ENCODE data around the gene RGS9.

RGS9 gene

GRCh38 chr17:65259281-65259680, 122.1 kb downstream of the RGS9 start:
- DNase-seq = no peak

GRCh38 chr17:65259696-65260485, 122.7 kb downstream of the RGS9 start:
- no peak for DNase-seq

GRCh38 chr17:65260626-65261025, 123.5 kb downstream of the RGS9 start:
- no peak for DNase-seq

GRCh38 chr17:65261152-65261551, 124.0 kb downstream of the RGS9 start:
- no peak for DNase-seq

- DNase-seq = no peak
Observed at GRCh38 chr17:65261682-65262636, 124.8 kb downstream of the RGS9 start.

- no peak for DNase-seq
Observed at GRCh38 chr17:65265276-65265675, 128.1 kb downstream of the RGS9 start.

GRCh38 chr17:65268832-65269231, 131.7 kb downstream of the RGS9 start:
- no peak for DNase-seq

- no peak for DNase-seq
Observed at GRCh38 chr17:65270499-65271253, 133.5 kb downstream of the RGS9 start.

- no peak for DNase-seq
Observed at GRCh38 chr17:65271296-65271695, 134.1 kb downstream of the RGS9 start.

Measured in hypothalamus (tissue), 51 donors.